Endothelial cell of umbilical vein (primary cell): Measurements from ENCODE around the gene GPR78. TPM values are rescaled to one million over a fixed set of nuclear protein-coding genes. Genes with fewer than 3 reads are reported as not detected.

ENCODE experiments used
- BruUV-seq: library from RNA; stranded (reverse); fragments of 400-500 nt; replicated peaks from 2 replicates; lab custom pipeline; 2021; lab: Mats Ljungman, UMichigan
- CTCF ChIA-PET: fragments of 300-600, 350-600 bp; sonication (Branson Sonifier 250); formaldehyde crosslinking; loops from one replicate; lab custom pipeline; 2021; ENCODE audit warnings: antibody characterized with exemption, inconsistent platforms; lab: Charles Lee
- POLR2A ChIA-PET: fragments of 300-600, 350-600 bp; sonication (Branson Sonifier 250); formaldehyde crosslinking; loops from one replicate; lab custom pipeline; 2021; ENCODE audit warnings: antibody characterized with exemption, inconsistent platforms; lab: Charles Lee
- DNase-seq: peaks from one replicate; pipeline ENCODE4 v3.0.0-alpha.2; 2011; ENCODE audit warnings: low read depth, low spot score
- FAIRE-seq: peaks from 2 replicates; lab custom pipeline; 2011; peaks lifted over from hg19 to GRCh38; lab: Jason Lieb, UNC
- H2AFZ ChIP-seq: 2 replicates; pipeline ENCODE4 v1.6.0; 2012; ENCODE audit warnings: low read depth, low read length, control low read depth, inconsistent platforms
- H3K27ac ChIP-seq: 2 replicates; pipeline ENCODE4 v1.5.1; 2011; ENCODE audit warnings: low read depth, mild to moderate bottlenecking, control low read depth, low read length, moderate library complexity; ENCODE audit not compliant: insufficient read depth
- H3K27me3 ChIP-seq, 2 experiments: 2 replicates each; pipeline versions ENCODE4 v1.6.0 to v1.6.1; 2011; ENCODE audit warnings: low read length in 2 of 2, mixed read lengths in 1 of 2; ENCODE audit not compliant: control insufficient read depth in 2 of 2, insufficient read depth in 2 of 2
- H3K36me3 ChIP-seq, 2 experiments: 2 replicates in 1 of 2; 3 replicates in 1 of 2; pipeline ENCODE4 v1.5.1; 2011; ENCODE audit warnings: low read length in 2 of 2, mild to moderate bottlenecking in 1 of 2, moderate library complexity in 1 of 2; ENCODE audit not compliant: control insufficient read depth in 2 of 2, insufficient read depth in 2 of 2; ENCODE audit errors: extremely low read depth in 1 of 2
- H3K4me1 ChIP-seq: 3 replicates; pipeline ENCODE4 v1.5.1; 2011; ENCODE audit warnings: mild to moderate bottlenecking, low read length; ENCODE audit not compliant: control insufficient read depth, insufficient read depth; ENCODE audit errors: extremely low read depth
- H3K4me2 ChIP-seq: 2 replicates; pipeline ENCODE4 v1.6.1; 2011; ENCODE audit warnings: low read length, control low read depth, mixed read lengths; ENCODE audit not compliant: insufficient read depth
- H3K4me3 ChIP-seq, 3 experiments: fragments of 200-600 bp in 1 of 3; sonication (generic), shearing (Covaris generic) in 1 of 3; replicated peaks in 1 of 3; 2 replicates each; pipeline ENCODE4 v1.5.1; 2011 to 2016; ENCODE audit warnings: control low read depth in 3 of 3, low read length in 3 of 3, mild to moderate bottlenecking in 2 of 3, inconsistent platforms in 1 of 3, low read depth in 1 of 3, moderate library complexity in 1 of 3; ENCODE audit not compliant: insufficient read depth in 1 of 3
- H3K79me2 ChIP-seq: 2 replicates; pipeline ENCODE4 v1.6.0; 2012; ENCODE audit warnings: low read length, inconsistent platforms; ENCODE audit not compliant: control insufficient read depth, insufficient read depth
- H3K9ac ChIP-seq: replicated peaks from 2 replicates; pipeline ENCODE3; 2011; ENCODE audit warnings: low read length, control low read depth; ENCODE audit not compliant: insufficient read depth; ENCODE audit errors: extremely low read depth
- H3K9me1 ChIP-seq: replicated peaks from 3 replicates; pipeline ENCODE4 v1.6.0; 2011; ENCODE audit warnings: mild to moderate bottlenecking, low read length; ENCODE audit not compliant: control insufficient read depth, insufficient read depth; ENCODE audit errors: extremely low read depth
- H3K9me3 ChIP-seq: replicated peaks from 2 replicates; pipeline ENCODE4 v1.5.1; 2012; ENCODE audit warnings: low read length, inconsistent platforms; ENCODE audit not compliant: control insufficient read depth, insufficient read depth
- H4K20me1 ChIP-seq: replicated peaks from 2 replicates; pipeline ENCODE3; 2011; ENCODE audit warnings: mild to moderate bottlenecking, low read length; ENCODE audit not compliant: control insufficient read depth, insufficient read depth; ENCODE audit errors: extremely low read depth
- EZH2 ChIP-seq: IDR thresholded peaks from 2 replicates; pipeline ENCODE4 v1.6.1; 2012; ENCODE audit warnings: borderline replicate concordance, low read depth, mild to moderate bottlenecking, moderate library complexity, low read length, inconsistent platforms; ENCODE audit not compliant: severe bottlenecking
- FOS ChIP-seq: IDR thresholded peaks from 2 replicates; pipeline ENCODE4 v1.6.1; 2011; ENCODE audit warnings: mild to moderate bottlenecking, low read length, moderate library complexity, borderline replicate concordance; ENCODE audit not compliant: insufficient read depth
- GATA2 ChIP-seq: IDR thresholded peaks from 2 replicates; pipeline ENCODE4 v1.7.0; 2011; ENCODE audit warnings: low read depth, mild to moderate bottlenecking, moderate library complexity, mixed read lengths, low read length; ENCODE audit not compliant: insufficient read length, insufficient read depth
- JUN ChIP-seq: IDR thresholded peaks from 2 replicates; pipeline ENCODE4 v1.6.1; 2011; ENCODE audit warnings: borderline replicate concordance, low read depth; ENCODE audit not compliant: insufficient read length, insufficient read depth
- MYC ChIP-seq: IDR thresholded peaks from one replicate; pipeline ENCODE4 v1.6.1; 2011; ENCODE audit warnings: mild to moderate bottlenecking, low read depth, low read length
- POLR2A ChIP-seq: IDR thresholded peaks from 2 replicates; pipeline ENCODE4 v1.6.1; 2012; ENCODE audit warnings: low read depth, mild to moderate bottlenecking, control low read depth, low read length
- POLR2AphosphoS5 ChIP-seq: IDR thresholded peaks from 2 replicates; pipeline ENCODE4 v1.6.1; 2012; ENCODE audit warnings: low read depth, mild to moderate bottlenecking, control low read depth, low read length, moderate library complexity; ENCODE audit not compliant: insufficient read depth
- dilution Hi-C: fragments of 300-500 bp; cut with MboI; formaldehyde crosslinking; loops from one replicate; pipeline ENCODE4 v1.15.0; 2019; ENCODE audit warnings: low sequenced_read_pairs; ENCODE audit not compliant: extremely low pct_ligation_motif_present
- intact Hi-C: fragments of 100-400 bp; cut with micrococcal nuclease; formaldehyde crosslinking; loops from one replicate; pipeline ENCODE4 v1.10.0; 2022
- polyA plus RNA-seq, 4 experiments: library from polyadenylated mRNA; depleted of rRNA in 3 of 4; stranded (reverse) in 3 of 4; unstranded in 1 of 4; fragments of >200 nt; gene quantifications; 2 replicates each; pipeline versions ENCODE4 v1.2.1 to v1.2.3, GENCODE V29; 2011 to 2012; ENCODE audit warnings: missing spikeins in 1 of 4
- total RNA-seq: library from RNA; stranded (reverse); gene quantifications from 2 replicates; pipeline ENCODE4 v1.2.3, GENCODE V29; 2021
- TF ChIP-seq, protein P1 (sequence below), 2 donors: IDR thresholded peaks; 1 replicate in 1 of 2; 2 replicates in 1 of 2; pipeline ENCODE4 v1.5.1; 2011; ENCODE audit warnings: low read length in 2 of 2, mild to moderate bottlenecking in 2 of 2, moderate library complexity in 2 of 2, control low read depth in 1 of 2, inconsistent platforms in 1 of 2, low read depth in 1 of 2; ENCODE audit not compliant: insufficient read depth in 1 of 2; ENCODE audit errors: extremely low read depth in 1 of 2
- TF ChIP-seq, protein P2 (sequence below): IDR thresholded peaks from 2 replicates; pipeline ENCODE4 v1.6.1; 2011; ENCODE audit not compliant: insufficient read depth, insufficient read length

GPR78 gene
- total and polyA plus RNA-seq, 2 donors (not counting 3 experiments of a cell fraction or from before 2014, with no cell fraction given): not detected

DNA sequence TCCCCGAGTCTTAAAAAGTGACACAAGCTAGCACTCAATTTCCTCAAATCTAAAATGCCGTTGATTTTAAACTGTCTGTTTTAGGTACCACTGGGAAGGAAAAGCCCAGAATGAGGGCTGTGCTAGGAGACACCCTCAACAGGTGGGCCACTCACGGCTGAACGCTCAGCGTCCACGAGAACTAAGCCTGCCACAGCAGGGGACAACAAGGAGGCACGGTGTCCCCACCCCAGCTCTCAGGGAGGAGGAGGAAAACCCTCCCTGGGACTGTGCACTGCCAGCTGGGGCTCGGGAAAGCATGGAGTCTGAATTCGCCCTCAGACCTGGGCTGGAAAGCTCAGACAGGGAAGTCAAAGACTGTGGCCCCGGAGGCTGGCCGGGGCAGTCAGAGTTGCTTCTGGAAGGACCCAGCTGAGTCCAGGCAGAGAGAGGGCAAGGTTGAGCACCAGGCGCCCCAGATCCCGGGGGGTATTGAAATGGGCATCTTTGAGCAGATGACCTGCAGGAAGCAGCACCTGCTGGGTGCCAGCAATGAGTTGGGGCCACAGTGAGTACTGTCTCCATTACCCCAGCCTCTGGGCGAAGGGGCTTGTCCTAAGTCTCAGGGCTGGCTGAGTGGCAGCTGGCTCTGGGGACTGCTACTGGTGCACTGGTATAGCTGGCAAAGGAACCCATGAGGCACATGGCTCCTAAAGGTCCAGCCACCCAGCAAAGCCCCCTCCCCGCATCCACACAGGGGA lies 11.6 kb downstream of the GPR78 start:
- dilution Hi-C loops: no loop called here
- Histone ChIP-seq H2AFZ (no peak overlapping the region), H3K4me1 (no peaks in the 10 kb centered on the region), H3K27me3 (peaks cover 22 to 26% of the 10 kb centered on the region in 2 experiments), H4K20me1 (no peaks in the 10 kb centered on the region), H3K4me2 (no peak overlapping the region), H3K27ac (no peak overlapping the region), H3K79me2 (no peaks in the 10 kb centered on the region), H3K4me3 (no peak overlapping the region), H3K9me1 (no peaks in the 10 kb centered on the region), H3K9me3 (no peaks in the 10 kb centered on the region), H3K36me3 (no peaks in the 10 kb centered on the region), H3K9ac (no peak overlapping the region)
- CTCF ChIA-PET: interaction anchor here (1.0 to 1.9 kb wide), 3 partner anchors 16 to 123 kb away, joined by 3 to 11 read pairs (median 4); no protein-coding TSS in a partner anchor
- FAIRE-seq (no peak), DNase-seq (no peak)
- TF ChIP-seq MYC: no peak
- TF ChIP-seq FOS: no peak
- TF ChIP-seq POLR2AphosphoS5: no peak
- TF ChIP-seq, protein P1, sequence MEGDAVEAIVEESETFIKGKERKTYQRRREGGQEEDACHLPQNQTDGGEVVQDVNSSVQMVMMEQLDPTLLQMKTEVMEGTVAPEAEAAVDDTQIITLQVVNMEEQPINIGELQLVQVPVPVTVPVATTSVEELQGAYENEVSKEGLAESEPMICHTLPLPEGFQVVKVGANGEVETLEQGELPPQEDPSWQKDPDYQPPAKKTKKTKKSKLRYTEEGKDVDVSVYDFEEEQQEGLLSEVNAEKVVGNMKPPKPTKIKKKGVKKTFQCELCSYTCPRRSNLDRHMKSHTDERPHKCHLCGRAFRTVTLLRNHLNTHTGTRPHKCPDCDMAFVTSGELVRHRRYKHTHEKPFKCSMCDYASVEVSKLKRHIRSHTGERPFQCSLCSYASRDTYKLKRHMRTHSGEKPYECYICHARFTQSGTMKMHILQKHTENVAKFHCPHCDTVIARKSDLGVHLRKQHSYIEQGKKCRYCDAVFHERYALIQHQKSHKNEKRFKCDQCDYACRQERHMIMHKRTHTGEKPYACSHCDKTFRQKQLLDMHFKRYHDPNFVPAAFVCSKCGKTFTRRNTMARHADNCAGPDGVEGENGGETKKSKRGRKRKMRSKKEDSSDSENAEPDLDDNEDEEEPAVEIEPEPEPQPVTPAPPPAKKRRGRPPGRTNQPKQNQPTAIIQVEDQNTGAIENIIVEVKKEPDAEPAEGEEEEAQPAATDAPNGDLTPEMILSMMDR (IDR thresholded peaks at IDR 0.05; ENCODE audit: extremely low read depth in 1 of 2, insufficient read depth in 1 of 2, low read depth in 1 of 2, low read length in 2 of 2): no peak
- TF ChIP-seq, protein P2, sequence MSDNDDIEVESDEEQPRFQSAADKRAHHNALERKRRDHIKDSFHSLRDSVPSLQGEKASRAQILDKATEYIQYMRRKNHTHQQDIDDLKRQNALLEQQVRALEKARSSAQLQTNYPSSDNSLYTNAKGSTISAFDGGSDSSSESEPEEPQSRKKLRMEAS: no peak
- no peak for TF ChIP-seq JUN
- no peak for TF ChIP-seq GATA2
- no peak for TF ChIP-seq EZH2
- no peak for TF ChIP-seq POLR2A
- BruUV-seq: no TSS peak
- POLR2A ChIA-PET: no interaction called here
- intact Hi-C loops: loop anchor here (10.0 kb wide), 1 partner anchor 327 kb away; the partner anchor contains the start of gene HTRA3
